Mucosa of rectum (tissue), 2 donors: ENCODE data around the gene SCUBE1.

Experiments used
- H3K27ac ChIP-seq, 2 donors: one replicate each; pipeline ENCODE4 v1.7.0; 2013; ENCODE audit warnings: inconsistent platforms in 2 of 2, low read depth in 2 of 2, low read length in 2 of 2
- H3K27me3 ChIP-seq, 2 donors: one replicate each; pipeline ENCODE4 v1.7.0; 2013; ENCODE audit warnings: low read length in 2 of 2; ENCODE audit not compliant: control insufficient read depth in 2 of 2, insufficient read depth in 2 of 2
- H3K36me3 ChIP-seq, 2 donors: one replicate each; pipeline ENCODE4 v1.7.0; 2013; ENCODE audit warnings: low read length in 2 of 2; ENCODE audit not compliant: control insufficient read depth in 2 of 2, insufficient read depth in 2 of 2
- H3K4me1 ChIP-seq, 2 donors: one replicate each; pipeline ENCODE4 v1.7.0; 2013; ENCODE audit warnings: low read length in 2 of 2, mild to moderate bottlenecking in 1 of 2; ENCODE audit not compliant: control insufficient read depth in 2 of 2, insufficient read depth in 2 of 2
- H3K4me3 ChIP-seq, 2 donors: one replicate each; pipeline ENCODE4 v1.7.0; 2013; ENCODE audit warnings: low read length in 2 of 2
- H3K9ac ChIP-seq, 2 donors: one replicate each; pipeline ENCODE4 v1.7.0; 2013; ENCODE audit warnings: low read length in 2 of 2, low read depth in 1 of 2, mild to moderate bottlenecking in 1 of 2
- H3K9me3 ChIP-seq, 2 donors: one replicate each; pipeline ENCODE4 v1.7.0; 2013; ENCODE audit warnings: low read length in 2 of 2; ENCODE audit not compliant: control insufficient read depth in 2 of 2
- donor health status: healthy.
- donor health status: Normal muscosa, but diverticular disease.

SCUBE1 gene

GRCh38 chr22:43330178-43331068 is 12.7 kb downstream of the SCUBE1 start:
- H3K27me3 ChIP-seq: no peaks in the 10 kb centered on the region
- no peaks in the 10 kb centered on the region for H3K36me3 ChIP-seq
- no peak overlapping the region for H3K27ac ChIP-seq
- no peak overlapping the region for H3K9ac ChIP-seq
- no peak overlapping the region for H3K4me3 ChIP-seq
- H3K9me3 ChIP-seq: no peaks in the 10 kb centered on the region
- H3K4me1 ChIP-seq: no peaks in the 10 kb centered on the region

- no peak overlapping the region for H3K4me3 ChIP-seq
- no peak overlapping the region for H3K9ac ChIP-seq
- H3K36me3 ChIP-seq: no peaks in the 10 kb centered on the region
- no peaks in the 10 kb centered on the region for H3K27me3 ChIP-seq
- no peak overlapping the region for H3K27ac ChIP-seq
- H3K9me3 ChIP-seq: no peaks in the 10 kb centered on the region
- no peaks in the 10 kb centered on the region for H3K4me1 ChIP-seq
Observed at GRCh38 chr22:43329061-43329460, 14.1 kb downstream of the SCUBE1 start.

- Histone ChIP-seq H3K27me3 (no peaks in the 10 kb centered on the region), H3K4me1 (no peaks in the 10 kb centered on the region)
Observed at GRCh38 chr22:43327157-43327438, 16.1 kb downstream of the SCUBE1 start.

GRCh38 chr22:43326331-43327156 is 16.6 kb downstream of the SCUBE1 start:
- no peak overlapping the region for H3K4me3 ChIP-seq
- H3K4me1 ChIP-seq: no peaks in the 10 kb centered on the region
- no peaks in the 10 kb centered on the region for H3K9me3 ChIP-seq
- no peaks in the 10 kb centered on the region for H3K36me3 ChIP-seq
- H3K9ac ChIP-seq: no peak overlapping the region
- no peaks in the 10 kb centered on the region for H3K27me3 ChIP-seq
- no peak overlapping the region for H3K27ac ChIP-seq

More at GRCh38 chr22:43327157-43327438, 16.1 kb downstream of the SCUBE1 start:
- Histone ChIP-seq H3K27ac (no peak overlapping the region), H3K9me3 (no peaks in the 10 kb centered on the region), H3K36me3 (no peaks in the 10 kb centered on the region), H3K4me3 (no peak overlapping the region), H3K9ac (no peak overlapping the region)

GRCh38 chr22:43325176-43325575 is 18.0 kb downstream of the SCUBE1 start:
- Histone ChIP-seq H3K9ac (no peak overlapping the region), H3K4me1 (no peaks in the 10 kb centered on the region), H3K27me3 (no peaks in the 10 kb centered on the region), H3K9me3 (no peaks in the 10 kb centered on the region), H3K27ac (no peak overlapping the region), H3K4me3 (no peak overlapping the region), H3K36me3 (no peaks in the 10 kb centered on the region)

- Histone ChIP-seq H3K9me3 (no peaks in the 10 kb centered on the region), H3K36me3 (no peaks in the 10 kb centered on the region), H3K4me3 (no peak overlapping the region), H3K9ac (no peak overlapping the region), H3K27ac (no peak overlapping the region), H3K27me3 (no peaks in the 10 kb centered on the region), H3K4me1 (no peaks in the 10 kb centered on the region)
Observed at GRCh38 chr22:43320943-43321900, 21.9 kb downstream of the SCUBE1 start.

GRCh38 chr22:43319661-43320486 is 23.3 kb downstream of the SCUBE1 start:
- Histone ChIP-seq H3K4me3 (no peak overlapping the region), H3K9me3 (no peaks in the 10 kb centered on the region), H3K27ac (no peak overlapping the region), H3K36me3 (no peaks in the 10 kb centered on the region), H3K4me1 (no peaks in the 10 kb centered on the region), H3K9ac (no peak overlapping the region), H3K27me3 (no peaks in the 10 kb centered on the region)

GRCh38 chr22:43317239-43317638 is 25.9 kb downstream of the SCUBE1 start:
- Histone ChIP-seq H3K4me3 (no peak overlapping the region), H3K27ac (no peak overlapping the region), H3K36me3 (no peaks in the 10 kb centered on the region), H3K9ac (no peak overlapping the region), H3K9me3 (no peaks in the 10 kb centered on the region), H3K27me3 (no peaks in the 10 kb centered on the region), H3K4me1 (peaks cover 0 to 3% of the 10 kb centered on the region in 2 donors)

- Histone ChIP-seq H3K9me3 (no peaks in the 10 kb centered on the region), H3K4me1 (peaks cover 0 to 3% of the 10 kb centered on the region in 2 donors), H3K9ac (no peak overlapping the region), H3K4me3 (no peak overlapping the region), H3K27me3 (no peaks in the 10 kb centered on the region), H3K27ac (no peak overlapping the region), H3K36me3 (no peaks in the 10 kb centered on the region)
Observed at GRCh38 chr22:43315687-43316217, 27.4 kb downstream of the SCUBE1 start.
